HL-60 (cell line): ENCODE results near the gene ZNF277.

Source experiments
- CTCF ChIP-seq: IDR thresholded peaks from one replicate; pipeline ENCODE4 v1.5.1; 2011; ENCODE audit warnings: low read length, control low read depth, inconsistent platforms; ENCODE audit not compliant: insufficient read depth
- POLR2AphosphoS5 ChIP-seq: IDR thresholded peaks from 2 replicates; pipeline ENCODE4 v1.6.1; 2012; ENCODE audit warnings: low read depth
- REST ChIP-seq: IDR thresholded peaks from 2 replicates; pipeline ENCODE4 v1.6.1; 2012; ENCODE audit warnings: low read depth; ENCODE audit not compliant: insufficient replicate concordance

- TF ChIP-seq CTCF, result no peak
- TF ChIP-seq POLR2AphosphoS5, result no peak
- no peak for TF ChIP-seq REST
Measured at GRCh38 chr7:112385516-112385915, 179.0 kb downstream of the ZNF277 start.
